HG03045 (cell line): ENCODE measurements around the gene PAQR5.
"Not testable (repeated sequence)": the region's sequence is repeated elsewhere in the genome, so short reads cannot be mapped to it uniquely, and the experiment has no call there.

Source experiments
- ATAC-seq: cut with Tn5 transposase; IDR thresholded peaks from one replicate; pipeline ENCODE4 v1.9.1; 2021; ENCODE audit warnings: mild to moderate bottlenecking, moderate library complexity; ENCODE audit not compliant: unreplicated experiment

The PAQR5 gene

GRCh38 chr15:69298697-69299441, at the start of gene PAQR5:
PAQR5 (plus strand) TSS chr15:69298912; CDS start chr15:69360081, 61,169 bp downstream.
- ATAC-seq = no peak

- no peak for ATAC-seq
Measured at GRCh38 chr15:69253156-69253555, 45.6 kb upstream of the PAQR5 start.

GRCh38 chr15:69265347-69265955, 33.3 kb upstream of the PAQR5 start:
- ATAC-seq = no peak

- no peak for ATAC-seq
Measured at GRCh38 chr15:69271217-69271616, 27.5 kb upstream of the PAQR5 start.

- no peak for ATAC-seq
Measured at GRCh38 chr15:69272139-69272538, 26.6 kb upstream of the PAQR5 start.

- no peak for ATAC-seq
Measured at GRCh38 chr15:69272891-69273290, 25.8 kb upstream of the PAQR5 start.

GRCh38 chr15:69275074-69275670, 23.5 kb upstream of the PAQR5 start:
- no peak for ATAC-seq

GRCh38 chr15:69275933-69276560, 22.7 kb upstream of the PAQR5 start:
- ATAC-seq = no peak

GRCh38 chr15:69277316-69277715, 21.4 kb upstream of the PAQR5 start:
- ATAC-seq = no peak

GRCh38 chr15:69279636-69280035, 19.1 kb upstream of the PAQR5 start:
- no peak for ATAC-seq

GRCh38 chr15:69280783-69281182, 17.9 kb upstream of the PAQR5 start:
- no peak for ATAC-seq

- no peak for ATAC-seq
Measured at GRCh38 chr15:69282104-69282743, 16.5 kb upstream of the PAQR5 start.

GRCh38 chr15:69285834-69286233, 12.9 kb upstream of the PAQR5 start:
- ATAC-seq = no peak

- ATAC-seq = no peak
Measured at GRCh38 chr15:69288011-69288410, 10.7 kb upstream of the PAQR5 start.

- ATAC-seq = no peak
Measured at GRCh38 chr15:69288531-69289341, 10.0 kb upstream of the PAQR5 start.

- ATAC-seq = no peak
Measured at GRCh38 chr15:69289342-69290146, 9.2 kb upstream of the PAQR5 start.

- ATAC-seq = no peak
Measured at GRCh38 chr15:69290346-69291164, 8.2 kb upstream of the PAQR5 start.

- ATAC-seq = not testable (repeated sequence)
Measured at GRCh38 chr15:69291651-69292050, 7.1 kb upstream of the PAQR5 start.
